Stimulated activated CD4-positive, alpha-beta T cell treated with anti-CD3 and anti-CD28 coated beads, Interleukin-1b, Interleukin-23, amount 100 ng/mL, for 1 hour (primary cell): ENCODE measurements around the gene SENP1.

Experiments used
- DNase-seq, 2 donors: peaks; one replicate each; pipeline ENCODE4 v3.0.0-alpha.2; 2020; ENCODE audit warnings: low read depth in 2 of 2

The SENP1 gene

GRCh38 chr12:48067250-48067938, 38.5 kb downstream of the SENP1 start:
- DNase-seq: no peak

DNA sequence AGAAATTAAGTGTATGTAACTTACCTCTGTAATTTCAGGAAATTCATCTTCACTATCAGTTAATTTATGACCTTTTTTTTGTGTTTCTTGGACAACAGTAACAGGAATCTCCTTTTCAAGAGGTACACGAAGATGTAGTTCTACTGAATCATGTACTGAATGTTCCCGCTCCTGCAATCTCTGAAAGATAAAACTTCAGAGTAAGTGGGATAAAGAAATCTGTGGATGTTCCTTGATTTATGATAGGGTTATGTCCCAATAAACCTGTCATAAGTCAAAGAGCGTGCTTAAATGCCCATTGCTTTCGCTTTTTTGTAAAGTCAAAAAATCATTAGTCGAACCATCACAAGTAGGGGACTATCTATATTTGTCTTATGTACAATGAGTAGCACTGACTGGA, 40.8 kb downstream of the SENP1 start:
- DNase-seq: no peak

- DNase-seq: no peak
Observed at GRCh38 chr12:48063530-48063929, 42.3 kb downstream of the SENP1 start.

GRCh38 chr12:48061938-48062719, 43.8 kb downstream of the SENP1 start:
- DNase-seq: no peak

DNA sequence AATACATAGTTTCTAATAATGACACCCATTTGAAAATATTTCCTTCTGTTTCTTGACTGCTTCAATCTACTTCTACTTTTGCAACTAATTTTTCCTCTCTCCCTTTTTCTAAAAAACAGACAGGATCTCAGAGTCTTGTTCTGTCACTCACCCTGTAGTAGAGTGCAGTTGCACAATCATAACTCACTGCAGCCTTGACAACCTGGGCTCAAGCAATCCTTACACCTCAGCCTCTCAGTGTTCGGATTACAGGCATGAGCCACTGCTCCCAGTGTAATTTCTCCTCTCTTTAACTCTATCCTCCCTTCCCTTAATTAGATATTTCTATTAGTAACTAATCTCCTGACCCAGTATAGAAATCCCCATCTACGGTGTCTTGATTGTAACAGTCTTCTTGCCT, 45.4 kb downstream of the SENP1 start:
- DNase-seq: no peak

GRCh38 chr12:48058771-48059170, 47.1 kb downstream of the SENP1 start:
- DNase-seq: no peak

- no peak for DNase-seq
Observed at GRCh38 chr12:48054955-48055821, 50.7 kb downstream of the SENP1 start.

GRCh38 chr12:48053883-48054282, 52.0 kb downstream of the SENP1 start:
- DNase-seq: no peak

DNA sequence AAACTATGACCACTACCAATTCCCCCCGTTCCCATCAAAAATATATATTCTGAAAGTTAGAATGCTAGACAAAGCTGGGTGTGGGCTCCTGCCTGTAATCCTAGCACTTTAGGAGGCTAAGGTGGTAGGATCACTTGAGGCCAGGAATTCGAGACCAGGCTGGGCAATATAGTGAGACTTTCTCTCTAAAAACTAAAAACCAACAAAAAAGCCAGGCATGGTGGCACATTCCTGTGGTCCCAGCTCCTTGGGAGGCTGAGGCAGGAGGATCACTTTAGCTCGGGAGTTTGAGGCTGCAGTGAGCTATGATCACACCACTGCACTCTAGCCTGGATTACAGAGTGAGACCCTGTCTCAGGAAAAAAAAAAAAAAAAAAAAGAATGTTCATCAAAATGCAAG, 52.8 kb downstream of the SENP1 start:
- DNase-seq: no peak

- no peak for DNase-seq
Observed at GRCh38 chr12:48051681-48052080, 54.2 kb downstream of the SENP1 start.

GRCh38 chr12:48050174-48050573, 55.7 kb downstream of the SENP1 start:
- no peak for DNase-seq

DNA sequence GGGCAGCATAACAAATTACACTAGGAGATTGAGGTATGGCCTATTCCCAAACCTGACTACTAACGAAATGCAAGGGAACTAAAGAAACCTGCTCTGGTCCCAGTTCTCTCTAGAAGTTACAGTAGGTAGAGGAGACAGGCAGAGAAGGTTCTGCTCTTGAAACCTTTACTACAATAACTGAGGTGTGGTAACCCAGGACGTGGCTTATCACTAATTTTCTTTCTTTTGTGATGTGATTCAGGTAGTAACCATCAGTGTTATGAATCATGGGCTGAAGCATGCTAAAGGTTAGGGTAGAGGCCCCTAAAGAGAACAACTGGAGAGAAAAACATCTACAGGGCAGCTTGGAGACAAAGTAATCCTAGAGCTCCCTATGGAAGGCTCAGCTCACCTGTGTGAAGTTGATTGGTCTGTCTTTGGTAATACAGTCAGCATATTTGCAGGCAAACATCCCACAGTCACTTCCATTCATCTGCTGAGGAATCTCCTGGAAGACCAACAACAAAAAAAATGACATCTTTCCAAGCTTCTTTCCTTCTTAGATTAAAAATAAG, 59.8 kb downstream of the SENP1 start:
- DNase-seq: no peak

DNA sequence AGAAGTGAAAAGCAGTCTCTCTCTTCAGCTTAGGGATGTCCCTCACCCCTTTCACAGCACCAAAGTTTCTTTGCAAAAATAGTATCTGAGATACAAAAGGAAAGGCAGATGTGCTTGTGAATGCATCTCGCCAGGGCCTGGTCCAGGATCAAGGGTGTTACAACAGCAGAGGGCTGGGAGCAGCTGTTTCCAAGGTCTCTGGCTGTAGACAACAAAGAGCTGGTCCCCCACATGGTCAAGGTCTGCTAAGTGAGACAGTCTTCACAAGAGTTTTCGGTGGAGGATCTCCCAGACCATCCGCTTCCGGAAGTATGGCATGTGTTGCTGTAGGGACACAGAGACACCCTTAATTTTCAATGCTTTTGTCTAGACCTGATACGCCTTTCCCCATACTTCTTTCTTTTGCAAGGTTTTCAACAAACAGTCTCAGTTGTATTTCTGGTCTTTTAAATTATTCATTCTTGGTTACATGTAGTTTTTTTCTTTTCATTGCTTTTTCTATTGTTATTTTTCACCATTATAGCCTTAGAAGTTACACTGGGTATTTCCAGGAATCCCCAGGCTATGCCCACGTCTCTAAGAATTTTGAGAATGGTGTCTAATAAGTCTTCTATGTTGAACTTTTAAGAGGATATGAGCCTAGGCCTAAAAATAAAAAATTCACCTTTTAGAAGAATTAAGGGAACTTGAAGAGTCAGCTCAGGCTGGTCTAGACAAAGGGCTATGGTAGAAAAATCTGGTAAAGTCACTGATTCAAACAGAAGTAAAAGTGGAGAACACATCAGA, 60.6 kb downstream of the SENP1 start:
- DNase-seq: no peak

- DNase-seq: no peak
Observed at GRCh38 chr12:48044396-48044795, 61.5 kb downstream of the SENP1 start.

DNA sequence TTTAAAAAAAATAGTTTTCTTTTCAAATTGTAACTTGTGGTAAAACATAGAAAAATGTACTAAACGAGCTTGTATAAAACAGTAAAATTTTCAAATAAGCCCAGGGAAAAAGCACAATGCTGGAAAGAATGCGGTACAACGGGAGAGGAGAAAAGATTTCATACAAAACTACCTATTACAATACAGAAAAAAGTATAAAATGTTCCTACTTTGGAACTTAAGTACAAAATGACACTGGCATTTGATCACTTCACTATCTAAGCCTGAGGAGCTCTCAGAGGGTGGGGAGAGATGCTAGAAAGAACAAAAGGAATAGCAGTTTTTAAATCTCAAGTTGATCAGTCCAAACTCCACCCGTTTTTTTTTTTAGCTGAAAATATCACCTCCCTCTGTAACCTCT, 62.1 kb downstream of the SENP1 start:
- DNase-seq: no peak

DNA sequence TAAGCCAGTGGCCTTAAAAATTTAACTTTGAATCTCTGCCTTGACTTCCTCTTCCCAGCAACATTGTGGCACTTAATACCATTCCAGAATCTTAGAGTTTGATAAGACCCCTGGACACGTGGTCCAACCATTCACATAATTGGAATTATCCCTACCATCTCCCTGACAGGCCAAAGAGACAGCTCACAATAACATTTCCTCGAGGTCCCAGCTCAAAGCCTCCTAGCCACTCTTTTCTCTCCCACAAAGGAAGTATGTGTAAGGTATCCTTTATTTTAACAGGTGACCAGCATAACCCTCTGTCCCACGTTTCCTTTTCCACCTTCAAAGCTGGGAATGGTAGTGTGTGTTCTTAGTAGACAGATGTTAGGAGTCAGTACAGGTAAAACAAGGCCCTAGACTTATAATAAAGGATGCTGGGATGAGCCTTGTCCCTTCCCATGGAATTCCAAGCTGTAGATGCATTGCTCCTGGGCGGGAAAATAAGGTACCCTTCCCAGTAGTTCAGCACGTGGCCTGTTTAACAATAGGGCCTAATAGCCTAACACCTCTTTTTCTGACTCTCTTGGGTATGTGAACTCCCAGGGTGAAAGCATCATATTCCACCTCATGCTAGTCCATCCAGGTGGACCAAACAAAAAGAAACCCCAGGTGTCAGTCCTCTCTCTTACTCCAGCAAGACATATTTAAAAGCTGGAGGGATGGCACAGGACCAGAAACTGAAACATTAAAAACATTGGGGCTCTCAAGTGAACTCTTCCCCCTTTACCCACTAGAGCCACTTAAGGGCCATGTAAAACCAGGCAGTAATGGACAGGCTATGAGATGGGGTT, 64.1 kb downstream of the SENP1 start:
- DNase-seq: no peak

DNA sequence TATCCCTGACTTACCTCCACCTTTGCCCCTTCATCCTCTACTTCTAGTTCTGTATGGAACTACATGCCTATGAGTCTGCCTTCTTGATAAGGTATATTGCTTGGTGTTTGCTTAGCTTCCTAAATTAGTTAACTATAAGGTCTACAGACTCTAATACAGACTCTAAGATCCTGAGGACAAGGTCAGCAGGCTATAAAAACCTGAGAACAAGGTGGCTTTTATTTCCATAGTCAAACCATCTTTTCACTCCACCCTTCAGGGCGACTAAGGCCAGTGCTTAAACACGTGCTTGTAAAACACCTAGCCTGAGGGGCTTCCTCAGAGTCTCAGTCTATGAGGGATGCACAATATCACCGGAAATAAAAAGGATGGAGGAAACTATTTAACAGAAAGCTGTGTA, 65.5 kb downstream of the SENP1 start:
- DNase-seq: no peak

DNA sequence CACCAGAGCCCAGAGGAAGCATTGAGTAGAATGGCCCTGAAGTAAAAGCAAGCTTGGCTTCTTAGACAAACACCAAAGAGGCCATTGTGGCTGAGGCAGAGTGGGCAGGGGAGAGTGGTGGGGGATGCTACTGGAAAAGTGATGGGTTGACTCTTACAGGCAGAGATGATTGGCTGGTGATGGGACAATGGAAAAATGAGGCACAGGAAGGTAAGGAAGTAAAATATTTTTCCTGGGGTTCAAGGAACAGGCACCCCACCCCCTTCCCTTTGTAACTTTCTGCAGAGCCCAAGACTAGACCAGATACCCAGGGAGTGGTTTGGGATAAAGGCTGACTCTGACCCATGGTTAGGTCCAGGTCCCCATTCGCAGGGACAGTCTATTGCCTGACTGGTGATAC, 66.7 kb downstream of the SENP1 start:
- no peak for DNase-seq

DNA sequence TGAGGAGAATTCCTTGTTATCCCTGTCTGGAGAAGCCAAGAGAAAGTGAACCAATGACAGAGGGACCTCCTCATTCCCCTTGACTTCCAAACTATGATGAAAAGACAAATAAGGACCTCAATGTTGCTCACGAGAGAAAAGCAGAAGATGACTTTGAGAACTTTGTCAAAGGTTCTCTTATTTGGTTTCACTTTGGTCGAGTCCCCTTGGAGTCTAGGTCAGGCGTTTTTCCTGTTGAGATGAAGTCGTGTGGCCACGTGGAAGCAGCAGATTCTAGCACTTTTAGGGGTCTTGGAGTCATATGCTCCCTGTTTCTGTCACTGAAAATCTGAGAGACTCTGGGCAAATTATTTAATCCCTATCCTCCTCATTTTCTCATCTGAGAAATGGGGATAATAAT, 67.8 kb downstream of the SENP1 start:
- no peak for DNase-seq

DNA sequence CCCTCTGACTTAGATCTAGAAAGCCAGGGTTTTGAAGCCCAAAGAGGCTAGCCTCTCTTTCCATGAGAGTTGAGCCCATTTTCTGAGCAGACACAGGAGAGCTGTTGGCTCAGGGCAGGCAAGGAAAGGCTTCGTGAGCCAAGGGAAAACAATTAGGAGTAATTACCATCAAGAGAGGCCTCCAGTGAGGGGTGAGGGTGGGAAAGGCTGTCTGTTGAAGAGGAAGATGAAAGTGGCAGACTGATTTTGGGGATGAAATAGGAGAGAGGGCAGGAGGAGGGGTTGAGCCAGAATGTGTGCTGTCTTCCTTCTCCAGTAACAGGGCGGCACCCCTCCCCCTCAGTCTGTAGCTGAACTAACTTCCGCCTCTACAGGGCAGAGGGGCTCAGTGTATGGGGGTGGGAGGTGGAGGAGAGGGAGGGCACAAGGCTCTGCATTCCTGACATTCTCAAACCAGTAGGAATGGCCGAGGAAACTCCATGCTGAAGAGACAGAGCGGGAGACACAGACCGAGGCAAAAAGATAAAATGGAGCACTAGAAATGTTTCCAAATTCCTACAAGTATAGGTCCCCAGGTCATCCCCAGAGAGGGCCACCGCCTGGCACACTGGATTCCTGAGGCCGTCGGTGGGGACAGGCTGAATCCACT, 68.5 kb downstream of the SENP1 start:
- DNase-seq: no peak
